Lower leg skin (tissue), 4 donors: ENCODE measurements around the gene GPN1. TPM values are rescaled to one million over a fixed set of nuclear protein-coding genes. Genes with fewer than 3 reads are reported as not detected.

Experiments
- DNase-seq, 2 donors: peaks; one replicate each; pipeline ENCODE4 v3.0.0-alpha.2; 2019; ENCODE audit warnings: low spot score in 2 of 2
- H3K4me3 ChIP-seq: fragments of 200-600 bp; sonication (generic); 2 replicates; pipeline ENCODE4 v1.5.1; 2017; ENCODE audit warnings: mild to moderate bottlenecking, low read depth; ENCODE audit not compliant: poor library complexity, severe bottlenecking
- POLR2A ChIP-seq, 2 donors: fragments of 450-650 bp; IDR thresholded peaks; one replicate each; pipeline ENCODE4 v1.6.1; 2016 to 2017; ENCODE audit warnings: antibody characterized with exemption in 2 of 2, mild to moderate bottlenecking in 1 of 2, moderate library complexity in 1 of 2
- WGBS, 2 donors: methylation state at CpG; one replicate each; pipeline ENCODE4 v1.1.5; 2018; 5-methylcytosine and 5-hydroxymethylcytosine counted together
- intact Hi-C: fragments of 100-400 bp; cut with DNase I; formaldehyde crosslinking; loops from one replicate; pipeline ENCODE4 v1.15.0; 2023; ENCODE audit warnings: low total_unique reads
- total RNA-seq, 4 donors: library from RNA; depleted of rRNA; stranded (reverse); fragments of >200 nt; gene quantifications; one replicate each; pipeline ENCODE4 v1.1.0, GENCODE V29; 2016
- TF ChIP-seq, protein P1 (sequence below), 3 donors: fragments of 450-650 bp; IDR thresholded peaks; one replicate each; pipeline ENCODE4 v1.5.1; 2016; ENCODE audit warnings: antibody characterized with exemption in 3 of 3, mild to moderate bottlenecking in 3 of 3, moderate library complexity in 2 of 3

Gene GPN1
- total RNA-seq, 4 donors from 2014 or later: 15.3 to 23.2 (median 21.2) TPM

DNA sequence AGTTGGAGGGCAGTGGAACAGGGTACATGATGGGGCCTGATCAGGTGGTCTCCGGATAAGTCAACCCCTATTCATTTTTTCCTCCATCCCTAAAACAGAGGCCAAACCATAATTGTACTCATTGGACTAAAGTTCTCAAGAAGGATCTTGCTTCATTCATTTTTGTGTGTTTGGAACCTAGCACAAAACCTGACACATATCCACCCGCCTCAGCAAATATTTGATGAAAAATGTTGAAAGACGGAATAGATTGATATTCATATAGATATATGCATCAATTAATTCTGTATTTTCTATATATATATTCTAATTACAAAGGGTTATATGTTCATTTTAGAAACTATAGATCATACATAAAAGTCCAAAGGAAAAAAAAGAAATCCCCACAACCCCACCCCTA lies 56.7 kb downstream of the GPN1 start:
- intact Hi-C loops: no loop called here
- DNase-seq: no peak
- no peak for TF ChIP-seq POLR2A (IDR thresholded peaks at IDR 0.05)
- TF ChIP-seq, protein P1, sequence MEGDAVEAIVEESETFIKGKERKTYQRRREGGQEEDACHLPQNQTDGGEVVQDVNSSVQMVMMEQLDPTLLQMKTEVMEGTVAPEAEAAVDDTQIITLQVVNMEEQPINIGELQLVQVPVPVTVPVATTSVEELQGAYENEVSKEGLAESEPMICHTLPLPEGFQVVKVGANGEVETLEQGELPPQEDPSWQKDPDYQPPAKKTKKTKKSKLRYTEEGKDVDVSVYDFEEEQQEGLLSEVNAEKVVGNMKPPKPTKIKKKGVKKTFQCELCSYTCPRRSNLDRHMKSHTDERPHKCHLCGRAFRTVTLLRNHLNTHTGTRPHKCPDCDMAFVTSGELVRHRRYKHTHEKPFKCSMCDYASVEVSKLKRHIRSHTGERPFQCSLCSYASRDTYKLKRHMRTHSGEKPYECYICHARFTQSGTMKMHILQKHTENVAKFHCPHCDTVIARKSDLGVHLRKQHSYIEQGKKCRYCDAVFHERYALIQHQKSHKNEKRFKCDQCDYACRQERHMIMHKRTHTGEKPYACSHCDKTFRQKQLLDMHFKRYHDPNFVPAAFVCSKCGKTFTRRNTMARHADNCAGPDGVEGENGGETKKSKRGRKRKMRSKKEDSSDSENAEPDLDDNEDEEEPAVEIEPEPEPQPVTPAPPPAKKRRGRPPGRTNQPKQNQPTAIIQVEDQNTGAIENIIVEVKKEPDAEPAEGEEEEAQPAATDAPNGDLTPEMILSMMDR (IDR thresholded peaks at IDR 0.05): no peak
- no peak overlapping the region for H3K4me3 ChIP-seq
- WGBS, 2 donors: 94 to 97% methylated on average over 3 of the region's 3 CpGs

- no peak for DNase-seq
- WGBS, 2 donors: 50 to 68% methylated on average over 1 of the region's 1 CpG
- intact Hi-C loops: no loop called here
- H3K4me3 ChIP-seq: no peak overlapping the region
- no peak for TF ChIP-seq POLR2A (IDR thresholded peaks at IDR 0.05)
- TF ChIP-seq, protein P1 (IDR thresholded peaks at IDR 0.05): no peak
Observed at GRCh38 chr2:27687232-27687631, 58.4 kb downstream of the GPN1 start.

GRCh38 chr2:27689424-27689823 lies 60.6 kb downstream of the GPN1 start:
- intact Hi-C loops: no loop called here
- H3K4me3 ChIP-seq: no peak overlapping the region
- no peak for DNase-seq
- 52 to 67% methylated on average over 2 of the region's 2 CpGs for WGBS, 2 donors
- no peak for TF ChIP-seq POLR2A (IDR thresholded peaks at IDR 0.05)
- TF ChIP-seq, protein P1 (IDR thresholded peaks at IDR 0.05): no peak

- TF ChIP-seq, protein P1 (IDR thresholded peaks at IDR 0.05): no peak
- TF ChIP-seq POLR2A (IDR thresholded peaks at IDR 0.05): no peak
- intact Hi-C loops: no loop called here
- DNase-seq: no peak
- no peak overlapping the region for H3K4me3 ChIP-seq
Observed at GRCh38 chr2:27690052-27690451, 61.2 kb downstream of the GPN1 start.

- WGBS, 2 donors: 80 to 83% methylated on average over 1 of the region's 1 CpG
- DNase-seq: no peak
- TF ChIP-seq, protein P1 (IDR thresholded peaks at IDR 0.05): no peak
- TF ChIP-seq POLR2A (IDR thresholded peaks at IDR 0.05): no peak
- intact Hi-C loops: no loop called here
- H3K4me3 ChIP-seq: no peak overlapping the region
Observed at GRCh38 chr2:27697660-27698059, 68.8 kb downstream of the GPN1 start.

Other genes starting within 250 kb of the GPN1 start
- 10 to 100 TPM in 3 of 4 donors, 1 to 10 TPM in 1; 8.3 to 14.9 (median 11.5) TPM for gene ZNF513, start 248.3 kb upstream of the GPN1 start, total RNA-seq
- gene PPM1G, start 219.5 kb upstream of the GPN1 start, total RNA-seq: 10 to 100 TPM; 40.2 to 50.3 (median 48.1) TPM
- 10 to 100 TPM; 60.9 to 79.7 (median 68.3) TPM for gene NRBP1, start 200.4 kb upstream of the GPN1 start, total RNA-seq
- gene KRTCAP3, start 186.7 kb upstream of the GPN1 start, total RNA-seq: 10 to 100 TPM; 22.2 to 28.0 (median 25.6) TPM
- 10 to 100 TPM; 13.2 to 18.8 (median 14.4) TPM for gene IFT172, start 139.3 kb upstream of the GPN1 start, total RNA-seq
- 1 to 10 TPM; 2.6 to 9.1 (median 5.0) TPM for gene FNDC4, start 133.8 kb upstream of the GPN1 start, total RNA-seq
- gene GCKR, start 132.2 kb upstream of the GPN1 start, total RNA-seq: not detected
- gene ZNF512, start 46.0 kb upstream of the GPN1 start, total RNA-seq: 10 to 100 TPM in 2 of 4 donors, 1 to 10 TPM in 2; 3.5 to 17.6 (median 12.6) TPM
- 1 to 10 TPM; 2.0 to 6.2 (median 4.6) TPM for gene CCDC121, start within 50 bp of the GPN1 start, total RNA-seq
- gene SUPT7L, start 34.6 kb downstream of the GPN1 start, total RNA-seq: 10 to 100 TPM in 3 of 4 donors, 1 to 10 TPM in 1; 9.7 to 16.9 (median 14.9) TPM
- gene SLC4A1AP, start 34.8 kb downstream of the GPN1 start, total RNA-seq: 10 to 100 TPM; 15.6 to 25.0 (median 22.1) TPM
- gene MRPL33, start 142.7 kb downstream of the GPN1 start, total RNA-seq: 10 to 100 TPM; 43.3 to 64.9 (median 54.5) TPM